ENCODE measurements around the gene TMEM39B. TPM values are rescaled to one million over a fixed set of nuclear protein-coding genes. Genes with fewer than 3 reads are reported as not detected.

The TMEM39B gene
- total and polyA plus RNA-seq, 8 donors, result 2.2 to 9.7 (median 4.7) TPM; not detected in 1

DNA sequence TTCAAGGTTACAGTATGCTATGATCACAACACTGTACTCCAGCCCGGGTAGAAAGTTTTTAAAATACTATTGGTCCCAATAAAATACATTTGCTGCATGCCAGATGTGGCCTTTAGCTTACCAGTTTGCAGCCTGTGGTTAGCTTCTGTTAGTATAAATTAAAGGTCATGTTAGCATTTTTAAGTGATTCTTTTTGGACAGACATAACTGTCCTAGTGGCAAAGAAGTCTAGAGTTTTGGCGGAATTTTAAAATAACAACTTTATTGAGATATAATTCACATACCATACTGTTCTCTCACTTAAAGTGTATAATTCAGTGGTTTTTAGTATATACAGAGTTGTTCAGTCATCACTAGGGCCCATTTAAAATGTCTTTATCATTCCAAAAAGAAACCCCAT, 24.3 kb upstream of the TMEM39B start:
- intact Hi-C loops (cut with DNase I; ENCODE audit: low total_unique reads), result no loop called here
- H3K27ac ChIP-seq, result no peak overlapping the region
- DNase-seq, result no peak
- no peak overlapping the region for H3K4me3 ChIP-seq
- H3K9me3 ChIP-seq, result no peaks in the 10 kb centered on the region
- peaks cover 0 to 50% (median 39%) of the 10 kb centered on the region in 4 donors for H3K36me3 ChIP-seq
- TF ChIP-seq EP300 (IDR thresholded peaks at IDR 0.05) (no peak), POLR2AphosphoS5 (IDR thresholded peaks at IDR 0.05) (no peak), CTCF (IDR thresholded peaks at IDR 0.05) (no peak), POLR2A (IDR thresholded peaks at IDR 0.05) (no peak)
- H3K4me1 ChIP-seq, result no peaks in the 10 kb centered on the region
- H3K27me3 ChIP-seq, result no peaks in the 10 kb centered on the region
- 56 to 86% (median 72%) methylated on average over 2 of the region's 2 CpGs for WGBS, 5 donors

- H3K4me1 ChIP-seq, result no peaks in the 10 kb centered on the region
- H3K27me3 ChIP-seq, result no peaks in the 10 kb centered on the region
- WGBS, 5 donors, result 88 to 100% (median 97%) methylated on average over 1 of the region's 1 CpG
- H3K9me3 ChIP-seq, result no peaks in the 10 kb centered on the region
- H3K27ac ChIP-seq, result no peak overlapping the region
- H3K4me3 ChIP-seq, result no peak overlapping the region
- DNase-seq, result no peak
- intact Hi-C loops (cut with DNase I; ENCODE audit: low total_unique reads), result no loop called here
- H3K36me3 ChIP-seq, result peaks cover 0 to 73% (median 66%) of the 10 kb centered on the region in 4 donors
- no peak for TF ChIP-seq CTCF (IDR thresholded peaks at IDR 0.05)
- TF ChIP-seq EP300 (IDR thresholded peaks at IDR 0.05), result no peak
- TF ChIP-seq POLR2AphosphoS5 (IDR thresholded peaks at IDR 0.05), result no peak
- TF ChIP-seq POLR2A (IDR thresholded peaks at IDR 0.05), result no peak
Observed at GRCh38 chr1:32051706-32052105, 21.0 kb upstream of the TMEM39B start.

DNA sequence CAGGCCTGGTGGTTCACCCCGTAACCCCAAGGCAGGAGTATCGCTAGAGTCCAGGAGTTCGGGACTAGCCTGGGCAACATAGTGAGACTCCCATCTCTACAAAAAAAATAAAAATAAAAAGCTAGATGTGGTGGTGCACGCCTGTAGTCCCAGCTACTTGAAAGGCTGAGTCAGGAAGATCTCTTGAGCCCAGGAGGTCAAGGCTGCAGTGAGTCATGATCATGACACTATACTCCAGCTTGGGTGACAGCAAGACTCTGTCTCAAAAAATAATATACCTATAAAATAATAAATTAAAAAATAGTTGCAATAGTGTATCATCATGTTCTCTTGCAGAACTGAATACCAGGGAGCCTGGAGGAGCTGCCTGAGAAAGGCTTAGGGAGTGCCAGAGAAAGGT, 19.9 kb upstream of the TMEM39B start:
- DNase-seq, result no peak
- intact Hi-C loops (cut with DNase I; ENCODE audit: low total_unique reads), result no loop called here
- no peak for TF ChIP-seq POLR2AphosphoS5 (IDR thresholded peaks at IDR 0.05)
- no peak for TF ChIP-seq POLR2A (IDR thresholded peaks at IDR 0.05)
- no peak for TF ChIP-seq EP300 (IDR thresholded peaks at IDR 0.05)
- no peak for TF ChIP-seq CTCF (IDR thresholded peaks at IDR 0.05)
- no peak overlapping the region for H3K4me3 ChIP-seq
- no peak overlapping the region for H3K27ac ChIP-seq
- H3K36me3 ChIP-seq, result peaks cover 0 to 84% (median 65%) of the 10 kb centered on the region in 4 donors
- no peaks in the 10 kb centered on the region for H3K27me3 ChIP-seq
- 91 to 98% (median 95%) methylated on average over 4 of the region's 4 CpGs for WGBS, 5 donors
- H3K9me3 ChIP-seq, result no peaks in the 10 kb centered on the region
- no peaks in the 10 kb centered on the region for H3K4me1 ChIP-seq

DNA sequence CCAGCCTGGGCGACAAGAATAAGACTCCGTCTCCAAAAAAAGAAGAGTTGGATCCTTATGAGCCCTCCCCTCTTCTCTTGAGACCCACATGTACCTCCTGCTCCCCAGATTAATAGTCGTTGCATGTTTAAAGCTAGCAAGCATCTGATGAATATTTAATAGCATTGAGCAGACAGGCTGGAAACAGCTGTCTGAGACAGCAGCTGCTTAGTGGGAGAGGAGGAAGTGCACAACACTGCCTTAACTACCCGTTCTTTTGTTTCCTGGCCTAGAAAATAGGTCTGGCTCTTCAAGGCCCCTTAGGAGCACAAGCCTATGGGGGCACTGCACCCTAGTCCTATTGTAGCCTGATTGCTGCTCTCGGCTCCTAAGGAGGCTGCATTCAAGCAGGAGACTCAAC, 17.3 kb upstream of the TMEM39B start:
- Histone ChIP-seq H3K36me3 (peaks cover 0 to 100% (median 73%) of the 10 kb centered on the region in 4 donors), H3K4me1 (no peaks in the 10 kb centered on the region), H3K27ac (no peak overlapping the region), H3K9me3 (no peaks in the 10 kb centered on the region), H3K4me3 (no peak overlapping the region), H3K27me3 (no peaks in the 10 kb centered on the region)
- intact Hi-C loops (cut with DNase I; ENCODE audit: low total_unique reads), result no loop called here
- DNase-seq, result no peak
- TF ChIP-seq EP300 (IDR thresholded peaks at IDR 0.05), result no peak
- no peak for TF ChIP-seq CTCF (IDR thresholded peaks at IDR 0.05)
- TF ChIP-seq POLR2A (IDR thresholded peaks at IDR 0.05), result no peak
- TF ChIP-seq POLR2AphosphoS5 (IDR thresholded peaks at IDR 0.05), result no peak
- WGBS, 5 donors, result 80 to 86% (median 85%) methylated on average over 5 of the region's 5 CpGs
